K562 (cell line): ENCODE data around the gene SLC30A1. TPM values are rescaled to one million over a fixed set of nuclear protein-coding genes. Genes with fewer than 3 reads are reported as not detected.
A peak's percentile ranks its signal among the peaks of the same experiment; 100 is the strongest.

Source experiments
- ATAC-seq: fragments of 200-7000 bp; cut with Tn5 transposase; 3 replicates; pipeline ENCODE4 v1.9.1; 2020; ENCODE audit warnings: moderate library complexity
- BruUV-seq: library from RNA; stranded (reverse); fragments of 400-500 nt; replicated peaks from 2 replicates; lab custom pipeline; 2021; lab: Mats Ljungman, UMichigan
- CTCF ChIA-PET: fragments of 300-600 bp; formaldehyde crosslinking; extraction: SDS; loops from one replicate; lab custom pipeline; 2021; ENCODE audit warnings: low intra/inter-chr PET ratio; lab: Yijun Ruan, JAX
- POLR2A ChIA-PET: fragments of 300-600, 350-650 bp; sonication (Branson Sonifier 250); formaldehyde crosslinking; extraction: SDS; loops from one replicate; lab custom pipeline; 2021; ENCODE audit warnings: antibody characterized with exemption, inconsistent platforms; lab: Yijun Ruan, JAX
- DNase-seq, 4 experiments: peaks; one replicate each; pipeline versions ENCODE4 v3.0.0 to v3.0.0-alpha.2; 2011 to 2018; ENCODE audit warnings: low spot score in 3 of 4, mixed read lengths in 3 of 4; ENCODE audit errors: extremely low read depth in 1 of 4
- FAIRE-seq: peaks from 2 replicates; lab custom pipeline; 2011; peaks lifted over from hg19 to GRCh38; lab: Jason Lieb, UNC
- H2AFZ ChIP-seq: 2 replicates; pipeline ENCODE4 v1.6.0; 2011; ENCODE audit warnings: low read depth, low read length, control low read depth, inconsistent platforms
- H3K27ac ChIP-seq: fragments of 200-600 bp; 3 replicates; pipeline ENCODE4 v1.8.0; 2011; ENCODE audit warnings: low read depth, mild to moderate bottlenecking, control low read depth, inconsistent platforms, low read length, moderate library complexity, mixed read lengths; ENCODE audit errors: extremely low read depth
- H3K27me3 ChIP-seq, 2 experiments: fragments of 300-600 bp in 1 of 2; 2 replicates in 1 of 2; 3 replicates in 1 of 2; pipeline versions ENCODE4 v1.6.0 to v1.8.0; 2011; ENCODE audit warnings: inconsistent platforms in 2 of 2, low read length in 2 of 2, mild to moderate bottlenecking in 1 of 2, mixed read lengths in 1 of 2, moderate library complexity in 1 of 2; ENCODE audit not compliant: control insufficient read depth in 2 of 2, insufficient read depth in 2 of 2
- H3K36me3 ChIP-seq: fragments of 300-600 bp; 3 replicates; pipeline ENCODE4 v1.8.0; 2011; ENCODE audit warnings: mild to moderate bottlenecking, low read length, inconsistent platforms; ENCODE audit not compliant: control insufficient read depth, insufficient read depth
- H3K4me1 ChIP-seq, 2 experiments: fragments of 200-600 bp in 1 of 2; replicated peaks in 1 of 2; 2 replicates in 1 of 2; 3 replicates in 1 of 2; pipeline versions ENCODE4 v1.5.1 to v1.8.0; 2011; ENCODE audit warnings: inconsistent platforms in 2 of 2, low read length in 2 of 2, mild to moderate bottlenecking in 1 of 2, mixed read lengths in 1 of 2, moderate library complexity in 1 of 2; ENCODE audit not compliant: control insufficient read depth in 2 of 2, insufficient read depth in 2 of 2
- H3K4me2 ChIP-seq: 2 replicates; pipeline ENCODE4 v1.6.1; 2011; ENCODE audit warnings: low read length, control low read depth, inconsistent platforms, mixed read lengths; ENCODE audit not compliant: insufficient read depth
- H3K4me3 ChIP-seq: fragments of 200-600 bp; sonication (generic), shearing (Covaris generic); 2 replicates; pipeline ENCODE4 v1.5.1; 2016; ENCODE audit warnings: control low read depth, inconsistent platforms
- H3K79me2 ChIP-seq: fragments of 200-600 bp; 3 replicates; pipeline ENCODE4 v1.8.0; 2011; ENCODE audit warnings: low read length, inconsistent platforms; ENCODE audit not compliant: control insufficient read depth, insufficient read depth
- H3K9ac ChIP-seq, 2 experiments: 2 replicates each; pipeline versions ENCODE4 v1.6.0 to v1.6.1; 2011; ENCODE audit warnings: low read depth in 2 of 2, low read length in 2 of 2, control low read depth in 1 of 2, inconsistent platforms in 1 of 2, mild to moderate bottlenecking in 1 of 2, mixed read lengths in 1 of 2; ENCODE audit not compliant: insufficient read depth in 1 of 2
- H3K9me1 ChIP-seq: one replicate; pipeline ENCODE4 v1.6.0; 2011; ENCODE audit warnings: inconsistent platforms, mild to moderate bottlenecking, low read length, moderate library complexity; ENCODE audit not compliant: control insufficient read depth, insufficient read depth
- H3K9me3 ChIP-seq: replicated peaks from 2 replicates; pipeline ENCODE4 v1.5.1; 2011; ENCODE audit warnings: low read depth, low read length, inconsistent platforms; ENCODE audit not compliant: control insufficient read depth, insufficient read depth
- H4K20me1 ChIP-seq: replicated peaks from 2 replicates; pipeline ENCODE4 v1.6.1; 2011; ENCODE audit warnings: low read length, inconsistent platforms, mixed read lengths; ENCODE audit not compliant: control insufficient read depth, insufficient read depth
- BCOR ChIP-seq: fragments of 450-650 bp; IDR thresholded peaks from 2 replicates; pipeline ENCODE4 v1.6.1; 2016
- CBFA2T3 ChIP-seq: fragments of 450-650 bp; IDR thresholded peaks from 2 replicates; pipeline ENCODE4 v1.6.1; 2017
- CBX2 ChIP-seq: fragments of 200-600 bp; sonication (generic); IDR thresholded peaks from one replicate; pipeline ENCODE4 v1.6.1; 2012; ENCODE audit warnings: mild to moderate bottlenecking, low read length, inconsistent platforms; ENCODE audit not compliant: insufficient read depth, poor library complexity, severe bottlenecking
- TARDBP ChIP-seq: fragments of 450-650 bp; IDR thresholded peaks from 2 replicates; pipeline ENCODE4 v1.6.1; 2016
- ZFP36 ChIP-seq: fragments of 150-350 bp; IDR thresholded peaks from 2 replicates; pipeline ENCODE4 v1.6.1; 2018; ENCODE audit warnings: low read length, low read depth; ENCODE audit not compliant: partially characterized antibody
- ZNF263 ChIP-seq: sonication (generic); formaldehyde crosslinking; IDR thresholded peaks from 2 replicates; pipeline ENCODE4 v1.8.0; 2022; ENCODE audit warnings: mild to moderate bottlenecking, missing genetic modification reagents, borderline replicate concordance
- WGBS: fragments of 100-300 bp; shearing (Covaris generic); methylation state at CpG from one replicate; pipeline ENCODE4 v1.1.6; 2016; ENCODE audit warnings: low coverage, mixed read lengths; ENCODE audit not compliant: insufficient coverage; ENCODE audit errors: missing lambda C conversion rate; 5-methylcytosine and 5-hydroxymethylcytosine counted together
- in situ Hi-C: fragments of 300-500 bp; cut with MboI; formaldehyde crosslinking; loops from 4 replicates; pipeline ENCODE4 v1.15.0; 2018; ENCODE audit warnings: inconsistent platforms, mixed read lengths
- intact Hi-C: fragments of 100-400 bp; cut with micrococcal nuclease; formaldehyde crosslinking; loops from 2 replicates; pipeline ENCODE4 v1.14.2; 2022
- polyA plus RNA-seq, 8 experiments: library from polyadenylated mRNA; depleted of rRNA in 4 of 8; stranded (reverse) in 5 of 8; unstranded in 3 of 8; fragments of >200 nt; fragmentation: Nextera tagmentation in 2 of 8; fragmentation: Illumina TruSeq in 1 of 8; extraction: Ambion mirVana in 2 of 8; extraction: Trizol in 1 of 8; gene quantifications; 2 replicates each; pipeline versions ENCODE4 v1.2.1 to v1.2.3, GENCODE V29; 2011 to 2014; ENCODE audit warnings: inconsistent platforms in 1 of 8, missing spikeins in 1 of 8
- total RNA-seq, 7 experiments: library from RNA; depleted of rRNA in 6 of 7; stranded (reverse); fragments of >200 nt in 6 of 7; fragmentation: Illumina TruSeq in 2 of 7; extraction: Trizol in 2 of 7; gene quantifications; 2 replicates each; pipeline versions ENCODE4 v1.2.1 to v1.2.3, GENCODE V29; 2011 to 2021; ENCODE audit warnings: low replicate concordance in 1 of 7

The SLC30A1 gene
- total and polyA plus RNA-seq, 9 of the 15 experiments (the other 6 are each of a cell fraction or from before 2014, with no cell fraction given) = 4.1 to 14.4 (median 6.6) TPM

DNA sequence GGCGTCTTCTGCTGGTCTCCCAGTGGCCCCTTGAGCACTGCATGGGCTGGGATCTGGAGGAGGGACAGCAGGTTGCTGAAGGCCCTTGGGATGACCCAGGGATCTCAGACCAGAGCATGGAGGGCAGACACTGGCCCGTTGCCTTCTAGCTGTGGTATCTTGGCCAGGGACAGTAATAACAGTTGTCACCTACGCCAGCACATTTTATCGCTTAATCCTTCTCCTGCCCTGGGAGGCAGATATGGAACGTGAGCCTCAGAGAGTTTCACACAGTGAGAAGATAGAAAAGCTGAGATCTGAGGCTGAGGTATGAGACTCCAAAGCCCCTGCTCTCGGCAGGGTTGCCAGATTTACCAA, 46.9 kb downstream of the SLC30A1 start:
- no peaks in the 10 kb centered on the region for H4K20me1 ChIP-seq
- no peak overlapping the region for H3K4me2 ChIP-seq
- peaks cover 5 to 9% of the 10 kb centered on the region in 2 experiments; a peak in 3 of 5 replicates for H3K4me1 ChIP-seq
- no peak overlapping the region for H2AFZ ChIP-seq
- H3K9me1 ChIP-seq = peaks cover 3% of the 10 kb centered on the region
- no peaks in the 10 kb centered on the region for H3K27me3 ChIP-seq
- no peak overlapping the region for H3K4me3 ChIP-seq
- TF ChIP-seq CBFA2T3 (0 out of 2 replicates have a peak, but pooled peaks have one; percentile 19), ZNF263 (CRISPR knock-in tag) (0 out of 2 replicates have a peak, but pooled peaks have one; percentile 10), CBX2 (no peak)
- H3K9me3 ChIP-seq = no peaks in the 10 kb centered on the region
- H3K9ac ChIP-seq = 0 out of 4 replicates have a peak overlapping the region, but pooled peaks of 1 of the 2 experiments have one; percentile 65
- H3K27ac ChIP-seq = no peak overlapping the region
- DNase-seq (no peak), FAIRE-seq (no peak), ATAC-seq (peak; percentile 24)
- 13% methylated on average over 6 of the region's 6 CpGs for WGBS
- H3K79me2 ChIP-seq = no peaks in the 10 kb centered on the region
- no peaks in the 10 kb centered on the region for H3K36me3 ChIP-seq
- ChIA-PET POLR2A (interaction anchor here (0.9 kb wide), 1 partner anchor 98 kb away, joined by 3 read pairs; no protein-coding TSS in a partner anchor), CTCF (no interaction called here)
- no TSS peak for BruUV-seq
- intact Hi-C loops = no loop called here
- in situ Hi-C loops = no loop called here

DNA sequence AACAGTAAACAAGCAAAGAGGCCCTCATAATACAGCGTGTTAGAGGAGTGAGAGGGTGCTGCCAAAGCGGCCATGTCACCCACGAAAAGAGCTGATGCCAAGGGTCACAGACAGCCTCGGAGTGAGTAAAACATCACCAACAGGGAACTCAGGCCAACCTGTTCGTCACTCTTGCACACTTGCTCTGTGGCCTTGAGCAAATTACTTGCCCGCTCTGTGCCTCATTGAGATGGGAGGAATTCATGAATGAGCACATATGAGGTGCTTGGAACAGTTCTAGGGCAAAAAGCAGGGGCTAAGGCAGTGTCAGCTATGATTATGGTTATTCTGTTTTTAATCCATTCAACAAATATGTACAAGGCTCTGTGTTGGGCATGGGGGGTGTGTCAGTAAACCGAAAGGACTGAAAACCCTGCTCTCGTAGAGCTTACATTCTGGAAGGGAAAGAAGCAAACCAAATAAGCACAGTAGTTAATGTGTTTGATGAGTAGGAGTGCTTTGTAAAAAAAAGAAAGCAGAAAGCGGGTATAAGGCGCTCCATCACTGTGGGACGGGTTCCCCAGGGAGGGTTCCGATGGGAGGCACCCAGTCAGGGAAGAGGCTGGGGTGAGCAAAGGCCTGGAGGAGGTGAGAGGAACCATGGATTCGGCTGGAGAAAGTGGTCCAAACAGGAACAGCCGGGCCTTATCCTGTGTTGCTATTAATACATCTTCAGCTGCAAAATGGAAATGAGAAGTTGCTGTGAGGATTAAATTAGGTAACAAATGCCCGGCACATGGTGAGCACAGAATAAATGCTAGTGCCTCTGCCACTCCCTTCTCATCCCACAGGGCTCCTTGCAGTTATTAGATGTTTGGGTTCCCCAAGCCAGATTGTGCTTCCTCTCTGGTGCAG, 47.5 kb downstream of the SLC30A1 start:
- WGBS = 46% methylated on average over 15 of the region's 15 CpGs
- Histone ChIP-seq H3K9me3 (no peaks in the 10 kb centered on the region), H3K27me3 (no peaks in the 10 kb centered on the region), H3K36me3 (no peaks in the 10 kb centered on the region), H3K9ac (no peak overlapping the region), H3K79me2 (no peaks in the 10 kb centered on the region), H3K9me1 (peaks cover 3% of the 10 kb centered on the region), H3K27ac (no peak overlapping the region), H4K20me1 (no peaks in the 10 kb centered on the region), H2AFZ (no peak overlapping the region), H3K4me2 (no peak overlapping the region), H3K4me3 (no peak overlapping the region), H3K4me1 (peaks cover 1 to 9% of the 10 kb centered on the region in 2 experiments; a peak in 3 of 5 replicates)
- TF ChIP-seq BCOR = peak; percentile 42; the same call in 1 of the 2 replicates
- TF ChIP-seq ZFP36 = peak; percentile 38
- TF ChIP-seq ZNF263 (CRISPR knock-in tag) = 0 out of 2 replicates have a peak, but pooled peaks have one; percentile 14
- TF ChIP-seq TARDBP = no peak
- FAIRE-seq (no peak), ATAC-seq (no peak), DNase-seq (no peak)
- CTCF ChIA-PET = no interaction called here
- no TSS peak for BruUV-seq
- intact Hi-C loops (no loop called here), in situ Hi-C loops (no loop called here)
- POLR2A ChIA-PET = interaction anchor here (1.0 to 1.1 kb wide), 2 partner anchors 12 to 165 kb away, joined by 3 read pairs; no protein-coding TSS in a partner anchor
